Effector CD4-positive, alpha-beta T cell (primary cell): ENCODE measurements around the gene CEP95.
"Not testable (repeated sequence)": the region's sequence is repeated elsewhere in the genome, so short reads cannot be mapped to it uniquely, and the experiment has no call there.

Experiments
- DNase-seq: peaks from one replicate; pipeline ENCODE4 v3.0.0-alpha.2; 2020
- total RNA-seq: gene quantifications from one replicate; lab custom pipeline; 2026; lab: John Stamatoyannopoulos, UW

Gene CEP95
- 134 reads per million, percentile 87 among the genes with 10 or more reads in this experiment for total RNA-seq

GRCh38 chr17:64506576-64507412 is at the start of gene CEP95:
Gene CEP95 (plus strand): TSS chr17:64506977. CDS start chr17:64507098, 121 bp downstream.
- peak; percentile 92 for DNase-seq

- DNase-seq = no peak
Measured at GRCh38 chr17:64457156-64457555, 49.6 kb upstream of the CEP95 start.

- no peak for DNase-seq
Measured at GRCh38 chr17:64458756-64459155, 48.0 kb upstream of the CEP95 start.

GRCh38 chr17:64459284-64459747 is 47.5 kb upstream of the CEP95 start:
- DNase-seq = no peak

GRCh38 chr17:64459818-64460217 is 47.0 kb upstream of the CEP95 start:
- DNase-seq = not testable (repeated sequence)

- no peak for DNase-seq
Measured at GRCh38 chr17:64460955-64461354, 45.8 kb upstream of the CEP95 start.

- DNase-seq = no peak
Measured at GRCh38 chr17:64461788-64462187, 45.0 kb upstream of the CEP95 start.

- DNase-seq = no peak
Measured at GRCh38 chr17:64466019-64466735, 40.6 kb upstream of the CEP95 start.

- DNase-seq = not testable (repeated sequence)
Measured at GRCh38 chr17:64466834-64467233, 39.9 kb upstream of the CEP95 start.

GRCh38 chr17:64470625-64471024 is 36.2 kb upstream of the CEP95 start:
- no peak for DNase-seq

- no peak for DNase-seq
Measured at GRCh38 chr17:64471440-64471839, 35.3 kb upstream of the CEP95 start.

GRCh38 chr17:64472564-64472963 is 34.2 kb upstream of the CEP95 start:
- DNase-seq = no peak

- DNase-seq = no peak
Measured at GRCh38 chr17:64477849-64478248, 28.9 kb upstream of the CEP95 start.

- no peak for DNase-seq
Measured at GRCh38 chr17:64480951-64481350, 25.8 kb upstream of the CEP95 start.

- no peak for DNase-seq
Measured at GRCh38 chr17:64484380-64484779, 22.4 kb upstream of the CEP95 start.

GRCh38 chr17:64488301-64488700 is 18.5 kb upstream of the CEP95 start:
- DNase-seq = no peak

- DNase-seq = peak; percentile 24
Measured at GRCh38 chr17:64491034-64491860, 15.5 kb upstream of the CEP95 start.

GRCh38 chr17:64491994-64492393 is 14.8 kb upstream of the CEP95 start:
- DNase-seq = no peak

- peak; percentile 30 for DNase-seq
Measured at GRCh38 chr17:64492481-64493109, 14.2 kb upstream of the CEP95 start.

GRCh38 chr17:64494121-64494520 is 12.7 kb upstream of the CEP95 start:
- no peak for DNase-seq

- DNase-seq = not testable (repeated sequence)
Measured at GRCh38 chr17:64495300-64495699, 11.5 kb upstream of the CEP95 start.

GRCh38 chr17:64496348-64496785 is 10.4 kb upstream of the CEP95 start:
- no peak for DNase-seq
